ENCODE results near the gene PLCD3. TPM values are rescaled to one million over a fixed set of nuclear protein-coding genes. Genes with fewer than 3 reads are reported as not detected.

Gene PLCD3
- total and polyA plus RNA-seq, 2 of the 13 experiments (the other 11 are each of a cell fraction or from before 2014, with no cell fraction given): 11.3 to 39.1 TPM

DNA sequence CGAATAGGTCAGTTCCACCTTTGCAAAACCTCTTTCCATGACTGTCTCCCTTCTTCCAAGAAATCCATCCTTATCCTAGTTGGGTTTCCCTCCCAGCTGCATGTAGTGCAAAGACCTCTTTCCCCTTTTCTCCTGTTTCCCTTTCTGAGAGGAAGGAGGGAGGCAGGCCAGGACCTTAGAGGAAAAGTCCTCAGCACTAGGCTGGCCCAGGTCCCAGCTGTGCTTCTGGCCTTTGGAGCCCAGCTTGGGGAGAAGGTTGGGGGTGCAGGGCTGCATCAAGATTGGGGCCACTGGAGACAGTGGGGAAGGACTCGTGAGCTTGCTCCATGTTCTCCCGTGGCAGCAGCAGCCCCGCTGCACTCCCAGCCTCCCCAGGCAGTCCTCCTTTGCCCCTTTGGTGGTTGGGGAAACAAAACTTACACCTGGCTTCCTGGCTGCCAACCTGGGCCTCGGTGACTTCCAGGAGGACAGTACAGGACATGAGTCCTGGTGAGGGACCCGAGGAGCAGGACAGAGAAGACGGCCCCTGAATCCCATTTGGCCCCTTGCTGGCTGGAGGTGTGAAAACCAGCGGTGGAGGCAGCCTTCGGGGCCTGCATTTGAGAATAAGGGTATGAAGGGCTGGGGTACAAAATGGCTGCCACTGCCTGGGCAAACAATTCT is 29.8 kb upstream of the PLCD3 start (continued):
- TF ChIP-seq SSRP1 (CRISPR knock-in tag; IDR thresholded peaks at IDR 0.05) (0 out of 2 replicates have a peak, but pooled peaks have one; percentile 39), ZIK1 (CRISPR knock-in tag; IDR thresholded peaks at IDR 0.05; ENCODE audit: borderline replicate concordance, low read depth) (no peak), ZNF644 (CRISPR knock-in tag; IDR thresholded peaks at IDR 0.05; ENCODE audit: low read depth) (0 out of 2 replicates have a peak, but pooled peaks have one; percentile 3), HHEX (CRISPR knock-in tag; IDR thresholded peaks at IDR 0.05) (no peak), GLI4 (CRISPR knock-in tag; IDR thresholded peaks at IDR 0.05; ENCODE audit: borderline replicate concordance) (no peak), CEBPB (IDR thresholded peaks at IDR 0.05; ENCODE audit: borderline replicate concordance, low read depth, low read length) (no peak), SIX1 (CRISPR knock-in tag; IDR thresholded peaks at IDR 0.05; ENCODE audit: borderline replicate concordance) (no peak), HNF1A (IDR thresholded peaks at IDR 0.05; ENCODE audit: low read depth) (no peak), HNF1A (CRISPR knock-in tag; IDR thresholded peaks at IDR 0.05; ENCODE audit: borderline replicate concordance) (no peak), NKX3-1 (CRISPR knock-in tag; IDR thresholded peaks at IDR 0.05) (peak; percentile 13; the same call in 1 of the 2 replicates), ZEB1 (IDR thresholded peaks at IDR 0.05; ENCODE audit: insufficient replicate concordance, low read depth) (no peak), SATB2 (CRISPR knock-in tag; IDR thresholded peaks at IDR 0.05) (no peak), ZBTB1 (CRISPR knock-in tag; IDR thresholded peaks at IDR 0.05; ENCODE audit: borderline replicate concordance) (no peak), PRDM15 (CRISPR knock-in tag; IDR thresholded peaks at IDR 0.05) (no peak), ZNF282 (IDR thresholded peaks at IDR 0.05; ENCODE audit: partially characterized antibody) (no peak), ZNF251 (CRISPR knock-in tag; IDR thresholded peaks at IDR 0.05) (no peak), ZNF17 (CRISPR knock-in tag; IDR thresholded peaks at IDR 0.05) (no peak), ZNF781 (CRISPR knock-in tag; IDR thresholded peaks at IDR 0.05; ENCODE audit: borderline replicate concordance, not compliant biosample characterization) (no peak), ZMAT3 (CRISPR knock-in tag; conservative IDR thresholded peaks at IDR 0.05) (no peak), ZNF674 (CRISPR knock-in tag; IDR thresholded peaks at IDR 0.05; ENCODE audit: low read depth) (no peak), FOSL1 (CRISPR knock-in tag; IDR thresholded peaks at IDR 0.05; ENCODE audit: borderline replicate concordance) (no peak)
